GM19238 (cell line): ENCODE results near the gene TMEM98.
"Not testable (repeated sequence)": the region's sequence is repeated elsewhere in the genome, so short reads cannot be mapped to it uniquely, and the experiment has no call there.

Experiments used
- DNase-seq: peaks from one replicate; pipeline ENCODE4 v3.0.0; 2011; ENCODE audit warnings: low spot score; ENCODE audit not compliant: insufficient read length

Gene TMEM98, protein sequence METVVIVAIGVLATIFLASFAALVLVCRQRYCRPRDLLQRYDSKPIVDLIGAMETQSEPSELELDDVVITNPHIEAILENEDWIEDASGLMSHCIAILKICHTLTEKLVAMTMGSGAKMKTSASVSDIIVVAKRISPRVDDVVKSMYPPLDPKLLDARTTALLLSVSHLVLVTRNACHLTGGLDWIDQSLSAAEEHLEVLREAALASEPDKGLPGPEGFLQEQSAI

DNA sequence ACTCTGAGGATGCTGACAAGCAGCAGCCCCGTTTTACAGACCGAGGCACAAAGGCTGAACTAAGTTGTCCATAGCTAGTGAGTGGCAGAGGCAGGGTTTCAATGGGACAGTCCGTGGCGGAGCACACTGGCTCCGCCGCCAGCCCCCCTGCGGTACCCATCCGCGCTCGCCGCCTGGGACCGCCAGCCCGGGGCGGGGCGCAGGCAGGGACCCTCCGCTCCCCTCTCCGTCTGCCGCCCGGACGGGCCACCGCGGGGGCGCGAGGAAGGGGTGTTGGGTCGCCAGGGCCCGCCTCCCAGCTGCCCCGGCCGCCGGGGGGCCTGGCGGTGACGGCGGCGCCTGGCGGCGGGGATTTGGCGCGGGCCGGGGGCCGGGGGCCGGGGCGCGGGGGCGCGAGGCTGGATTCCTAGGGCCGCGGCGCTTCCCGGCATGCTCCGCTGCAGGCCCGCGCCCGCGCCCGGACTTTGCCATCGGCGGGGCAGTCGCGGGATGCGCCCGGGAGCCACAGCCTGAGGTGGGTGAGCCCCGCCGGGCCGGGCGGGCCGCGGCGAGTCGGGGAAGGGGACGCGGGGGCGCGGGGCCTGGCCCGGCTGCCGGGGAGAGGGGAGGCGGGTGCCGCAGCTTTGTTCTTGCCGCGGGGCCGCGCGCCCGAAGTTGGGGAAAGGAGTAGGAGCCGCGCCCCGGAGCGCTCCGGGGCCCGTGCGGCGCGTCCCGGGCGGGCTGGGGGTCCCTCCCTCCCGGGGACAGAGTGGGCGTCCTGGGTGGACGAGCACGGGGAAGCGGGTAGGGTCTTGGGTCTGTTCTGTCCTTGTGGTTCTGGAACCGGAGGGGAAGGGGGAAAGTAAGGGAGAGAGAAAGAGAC lies at the start of gene TMEM98:
Gene TMEM98, plus strand, starts transcription at position 430 of the 862 bp plus-strand sequence. CDS start 3,376 bp downstream, outside the sequence.
- DNase-seq: no peak

DNA sequence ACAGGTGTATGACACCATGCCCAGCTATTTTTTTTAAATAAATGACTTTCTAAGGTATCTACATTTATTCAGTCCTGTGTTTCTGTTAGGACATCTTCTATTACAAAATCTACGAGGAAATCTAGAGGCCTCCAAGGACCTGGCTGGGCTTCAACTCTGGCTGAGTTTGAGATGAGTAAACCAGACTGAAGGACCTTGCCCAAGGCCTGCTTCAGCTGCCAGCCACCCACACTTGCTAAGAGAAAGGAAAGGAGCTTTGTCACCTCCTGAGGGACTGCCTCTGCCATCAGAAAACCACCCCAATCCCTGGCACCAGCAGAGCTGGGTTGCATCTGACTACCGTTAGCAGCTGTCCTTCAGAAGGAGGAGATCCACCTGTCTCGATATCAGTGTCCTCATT lies 49.7 kb upstream of the TMEM98 start:
- DNase-seq: no peak

DNA sequence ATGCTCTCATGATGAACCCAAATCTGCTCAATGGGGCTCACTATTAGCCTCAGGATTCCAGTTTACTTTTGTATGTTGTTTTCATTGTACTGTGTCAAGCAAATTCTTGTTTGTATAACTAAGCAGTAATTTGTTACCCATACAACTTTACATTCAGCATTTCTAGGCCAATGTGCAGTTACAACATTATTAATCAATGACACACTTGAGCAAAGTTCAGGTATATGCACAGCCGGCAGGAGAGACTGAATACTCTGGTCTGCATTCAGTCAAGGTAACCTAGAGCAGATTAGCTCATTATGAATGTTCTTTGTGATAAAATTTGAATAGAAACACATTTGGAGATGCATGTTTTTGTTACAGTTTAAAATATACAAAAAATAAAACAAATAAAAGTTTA lies 48.8 kb upstream of the TMEM98 start:
- no peak for DNase-seq

DNA sequence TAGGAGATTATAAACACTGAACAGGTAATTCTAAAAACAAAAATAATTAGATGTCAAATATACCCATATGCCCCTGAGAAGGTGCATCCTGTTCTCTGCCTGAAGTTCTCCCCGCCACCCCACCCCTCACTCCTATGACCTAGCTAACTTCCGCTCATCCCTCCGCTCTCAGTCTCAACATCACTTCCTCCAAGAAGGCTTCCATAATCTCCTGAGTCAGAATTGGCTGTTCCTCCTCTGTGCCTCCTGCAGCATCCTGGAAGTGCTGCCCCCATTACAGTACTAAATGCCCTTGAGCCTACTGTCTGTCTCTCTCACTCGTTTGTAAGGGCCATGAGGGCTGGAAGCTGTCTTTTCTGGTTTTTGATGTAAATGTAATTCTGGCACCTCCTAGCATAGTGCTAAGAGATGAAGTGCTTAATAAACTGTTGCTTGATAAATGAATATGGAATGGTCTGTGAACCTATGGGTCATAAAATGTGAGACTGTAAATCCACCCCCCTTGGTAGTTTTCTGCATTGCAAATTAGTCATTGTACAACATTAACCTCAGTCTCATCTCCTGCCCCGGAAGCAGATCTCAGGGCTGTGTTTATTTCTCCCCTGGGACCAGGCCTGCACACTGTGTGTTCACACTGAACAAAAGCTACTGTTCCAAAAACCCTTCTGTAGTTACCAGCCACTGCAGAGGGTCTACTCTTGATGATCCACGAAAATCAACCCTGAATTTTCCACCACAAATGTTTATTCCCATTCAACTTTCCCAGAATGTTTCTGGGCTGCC lies 47.1 kb upstream of the TMEM98 start:
- no peak for DNase-seq

DNA sequence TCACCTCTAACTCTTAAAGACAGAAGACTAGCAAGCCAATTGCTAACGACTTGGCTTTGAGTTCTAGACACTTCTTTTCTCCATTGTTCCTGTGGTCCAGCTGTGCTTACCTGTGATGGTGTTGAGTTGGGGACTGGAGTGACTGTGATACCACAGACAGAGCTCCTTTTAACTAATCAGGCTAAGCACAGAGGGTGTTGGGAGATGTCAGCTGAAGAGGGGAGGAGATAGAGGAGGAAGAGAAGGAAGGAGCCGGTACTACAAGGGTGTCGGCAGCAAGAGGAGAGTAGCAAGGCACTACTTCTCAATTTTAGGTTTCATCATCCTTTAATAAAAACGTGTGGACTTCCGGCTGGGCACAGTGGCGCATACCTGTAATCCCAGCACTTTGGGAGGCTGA lies 45.9 kb upstream of the TMEM98 start:
- DNase-seq: no peak

DNA sequence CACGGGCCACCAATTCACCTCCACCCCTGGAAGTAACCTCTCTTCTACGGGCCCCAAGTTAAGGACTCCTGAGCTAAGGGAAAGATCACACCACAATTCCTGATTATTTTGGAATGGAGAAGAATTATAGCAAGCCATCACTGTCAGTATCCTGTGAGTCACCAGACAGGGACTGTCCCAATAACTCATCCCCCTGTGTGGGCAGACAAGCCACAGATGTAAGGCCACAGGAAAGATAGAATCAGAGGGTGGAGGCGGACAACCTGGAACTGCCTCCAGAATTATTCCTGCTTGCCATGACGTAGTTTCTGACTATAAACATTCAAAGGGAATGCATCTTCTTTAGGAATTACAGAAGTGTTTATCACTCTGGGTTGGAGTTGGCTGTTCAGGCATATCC lies 45.2 kb upstream of the TMEM98 start:
- no peak for DNase-seq

DNA sequence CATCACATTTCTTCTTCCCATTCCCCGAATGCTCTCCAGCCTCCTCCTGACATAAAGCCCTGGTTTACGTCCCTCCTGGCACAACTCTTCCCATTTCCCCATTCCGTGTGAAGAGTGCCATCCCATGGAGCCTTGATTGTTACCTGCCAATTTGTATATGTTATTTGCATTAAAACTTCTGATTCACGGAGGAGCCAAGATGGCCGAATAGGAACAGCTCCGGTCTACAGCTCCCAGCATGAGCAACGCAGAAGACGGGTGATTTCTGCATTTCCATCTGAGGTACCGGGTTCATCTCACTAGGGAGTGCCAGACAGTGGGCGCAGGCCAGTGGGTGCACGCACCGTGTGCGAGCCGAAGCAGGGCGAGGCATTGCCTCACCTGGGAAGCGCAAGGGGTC lies 41.0 kb upstream of the TMEM98 start:
- not testable (repeated sequence) for DNase-seq

DNA sequence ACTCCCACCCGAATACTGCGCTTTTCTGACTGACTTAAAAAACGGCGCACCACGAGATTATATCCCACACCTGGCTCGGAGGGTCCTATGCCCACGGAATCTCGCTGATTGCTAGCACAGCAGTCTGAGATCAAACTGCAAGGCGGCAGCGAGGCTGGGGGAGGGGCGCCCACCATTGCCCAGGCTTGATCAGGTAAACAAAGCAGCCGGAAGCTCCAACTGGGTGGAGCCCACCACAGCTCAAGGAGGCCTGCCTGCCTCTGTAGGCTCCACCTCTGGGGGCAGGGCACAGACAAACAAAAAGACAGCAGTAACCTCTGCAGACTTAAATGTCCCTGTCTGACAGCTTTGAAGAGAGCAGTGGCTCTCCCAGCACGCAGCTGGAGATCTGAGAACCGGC lies 40.5 kb upstream of the TMEM98 start:
- DNase-seq: not testable (repeated sequence)

DNA sequence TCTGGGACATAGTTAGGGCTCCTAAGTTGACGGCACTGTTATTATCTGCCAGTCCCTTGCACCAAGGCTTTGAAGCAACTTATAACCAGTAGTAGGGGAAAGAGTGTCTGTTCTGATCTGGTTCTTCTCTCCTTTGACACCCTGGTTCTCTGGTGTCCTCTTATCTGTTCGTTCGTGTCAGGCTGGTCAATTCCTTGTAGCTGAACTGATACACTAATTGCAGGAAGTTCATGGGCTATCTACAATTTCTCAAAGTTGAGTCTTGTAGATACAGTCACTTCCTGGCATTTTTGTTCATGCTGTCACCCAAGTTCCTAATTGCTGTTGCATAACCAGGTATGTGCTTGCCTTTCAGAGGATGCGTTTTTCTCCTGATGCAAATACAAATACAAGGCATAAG lies 33.7 kb upstream of the TMEM98 start:
- DNase-seq: no peak

DNA sequence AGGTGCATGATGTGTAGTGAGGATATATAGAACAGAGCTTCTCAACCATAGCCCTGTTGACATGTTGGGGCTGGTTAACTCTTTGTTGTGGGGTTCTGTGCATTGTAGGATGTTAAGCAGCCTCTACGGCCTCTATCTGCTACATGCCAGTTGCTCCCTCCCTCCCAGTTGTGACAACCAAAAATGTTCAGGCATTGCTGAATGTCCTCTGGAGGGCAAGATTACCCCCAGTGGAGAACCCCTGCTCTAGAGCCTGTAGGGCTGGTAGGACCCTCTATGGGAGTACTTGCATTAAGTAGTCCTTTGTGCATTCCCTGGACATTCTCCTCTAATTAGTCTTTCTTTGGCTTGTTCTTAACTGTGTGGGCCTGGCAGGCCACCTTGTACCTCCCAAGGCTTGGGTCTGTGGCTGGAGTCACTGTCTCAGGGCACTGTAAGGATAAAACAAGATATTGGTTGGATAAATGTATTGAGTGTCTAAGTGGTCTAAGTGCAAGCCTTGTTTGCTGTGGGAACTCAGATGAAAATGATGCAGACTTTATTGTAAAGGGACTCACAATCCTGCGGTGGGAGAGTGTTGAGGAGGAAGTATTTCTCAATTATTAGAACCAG lies 31.2 kb upstream of the TMEM98 start:
- no peak for DNase-seq

DNA sequence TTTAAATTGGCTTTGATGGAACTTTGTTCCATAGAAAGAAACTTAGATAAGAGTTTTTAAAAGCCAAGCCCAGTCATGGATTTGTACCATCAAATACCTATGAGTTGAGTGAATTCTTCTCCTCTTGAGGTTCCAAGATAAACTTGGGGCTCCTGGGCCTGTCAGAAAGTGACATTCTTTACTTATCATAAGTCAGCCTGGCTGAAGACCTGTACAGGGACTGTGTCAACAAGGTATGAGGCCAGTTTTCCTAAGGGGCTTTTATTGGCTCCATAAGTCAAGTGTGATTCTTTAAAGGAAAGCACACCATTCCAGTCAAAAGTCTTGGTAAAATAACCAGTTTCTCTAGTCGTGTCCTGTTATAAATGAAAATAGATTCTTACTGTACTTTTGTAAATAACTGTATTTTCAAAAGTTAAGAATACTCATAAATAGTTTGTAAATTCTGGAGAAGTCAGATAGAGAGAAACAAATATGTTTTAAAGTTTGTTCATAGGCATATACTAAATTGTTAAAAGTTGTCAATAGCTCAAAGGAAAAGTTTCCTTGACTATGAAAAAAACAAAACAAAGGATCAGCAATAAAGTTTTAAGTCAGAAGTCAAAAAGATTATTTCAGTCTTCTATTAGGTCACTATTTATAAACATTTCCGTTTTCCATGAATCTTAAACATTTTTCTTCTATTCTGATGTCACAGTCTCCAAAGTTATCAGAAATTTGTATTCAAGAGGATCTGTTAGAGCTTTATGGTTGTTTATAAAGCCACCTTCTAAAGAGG lies 28.5 kb upstream of the TMEM98 start:
- DNase-seq: no peak

DNA sequence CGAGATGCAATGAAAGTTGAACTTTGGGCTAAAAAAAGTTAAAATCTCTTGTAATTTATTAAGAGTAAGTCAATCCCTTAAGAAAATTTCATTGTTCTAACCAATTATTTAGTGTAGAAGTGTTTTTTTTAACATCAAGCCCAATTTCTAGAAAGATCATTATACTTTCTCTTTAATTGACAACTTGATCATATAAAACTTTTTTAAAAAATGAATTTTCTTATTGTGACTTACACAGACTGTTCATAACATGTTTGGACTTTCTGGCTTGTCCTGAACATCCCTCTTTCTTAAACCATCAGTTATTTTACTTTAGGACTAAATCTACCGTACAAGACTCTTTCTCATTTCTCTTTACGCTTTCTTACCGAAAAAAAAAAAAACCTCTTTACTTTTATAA lies 26.2 kb upstream of the TMEM98 start:
- DNase-seq: no peak

DNA sequence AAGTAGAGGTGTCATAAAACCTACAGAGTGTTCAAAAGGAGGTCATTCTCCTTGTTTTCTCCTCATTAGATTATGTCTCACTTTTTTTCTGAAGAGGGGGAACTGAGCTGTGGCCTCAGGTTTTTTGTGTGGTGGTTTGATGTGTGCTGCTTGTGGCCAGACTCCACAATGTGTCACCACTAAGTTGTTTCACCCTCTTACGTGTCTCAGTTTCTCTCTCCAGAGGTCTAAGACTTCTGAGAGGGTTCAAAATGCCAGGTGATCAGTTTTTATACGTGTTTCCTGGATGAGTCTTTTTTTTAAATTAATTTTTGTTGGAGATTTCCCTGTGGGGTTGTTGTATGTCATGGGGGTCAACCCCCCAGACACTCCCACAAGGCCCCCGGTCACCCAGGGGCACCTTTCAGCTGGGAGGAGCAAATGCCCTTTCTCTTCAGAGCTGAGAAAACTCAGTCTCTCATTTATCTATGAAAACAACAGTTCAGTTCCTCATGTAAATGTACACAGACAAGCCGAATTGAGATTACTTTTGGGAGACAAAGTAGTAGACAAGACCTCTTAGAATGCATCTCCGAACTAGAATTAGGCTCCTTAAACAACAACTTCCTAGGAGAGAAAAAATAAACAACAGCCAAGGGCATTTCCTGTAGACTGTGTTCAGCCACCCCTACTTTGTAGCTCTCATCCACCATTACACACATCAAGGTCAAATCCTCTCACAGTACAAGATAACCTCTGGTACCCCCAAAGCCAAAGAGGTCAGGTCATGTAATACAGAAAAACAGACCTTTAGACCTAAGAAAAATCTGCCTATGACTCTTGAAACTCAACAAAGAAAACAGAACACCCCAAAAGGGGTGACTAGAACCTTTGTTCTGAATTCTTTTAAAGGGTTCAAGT lies 23.9 kb upstream of the TMEM98 start:
- DNase-seq: no peak

DNA sequence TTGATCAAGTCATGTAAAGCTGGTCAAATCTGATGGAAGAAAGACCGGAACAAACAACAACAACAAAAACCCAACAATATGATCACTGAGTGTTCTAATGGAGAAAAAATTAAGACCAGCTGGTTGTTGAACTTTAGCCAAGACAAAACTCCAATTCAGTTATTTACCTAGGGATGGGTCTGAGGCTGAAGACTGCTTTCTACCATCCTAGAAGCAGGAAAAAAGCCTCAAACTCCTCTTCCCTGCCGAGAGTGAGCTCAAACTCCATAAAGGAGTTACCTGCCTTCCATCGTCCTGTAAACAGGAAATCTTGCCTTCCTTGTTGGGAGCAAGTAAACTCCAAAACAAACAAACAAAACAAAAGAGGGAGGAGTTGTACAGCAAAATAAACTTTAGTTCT lies 23.1 kb upstream of the TMEM98 start:
- no peak for DNase-seq

DNA sequence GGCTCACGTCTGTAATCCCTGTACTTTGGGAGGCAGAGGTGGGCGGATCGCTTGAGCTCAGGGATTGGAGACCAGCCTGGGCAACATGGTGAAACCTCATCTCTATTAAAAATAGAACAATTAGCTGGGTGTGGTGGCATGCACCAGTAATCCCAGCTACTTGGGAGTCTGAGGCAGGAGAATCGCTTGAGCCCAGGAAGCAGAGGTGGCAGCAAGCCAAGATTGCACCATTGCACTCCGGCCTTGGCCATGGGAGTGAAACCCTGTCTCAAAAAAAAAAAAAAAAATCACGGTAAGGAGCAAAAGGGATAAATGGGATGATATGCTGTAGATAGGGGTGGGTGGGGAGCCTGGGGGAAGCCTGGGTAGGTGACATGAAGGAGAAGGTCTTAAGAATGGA lies 20.4 kb upstream of the TMEM98 start:
- no peak for DNase-seq

DNA sequence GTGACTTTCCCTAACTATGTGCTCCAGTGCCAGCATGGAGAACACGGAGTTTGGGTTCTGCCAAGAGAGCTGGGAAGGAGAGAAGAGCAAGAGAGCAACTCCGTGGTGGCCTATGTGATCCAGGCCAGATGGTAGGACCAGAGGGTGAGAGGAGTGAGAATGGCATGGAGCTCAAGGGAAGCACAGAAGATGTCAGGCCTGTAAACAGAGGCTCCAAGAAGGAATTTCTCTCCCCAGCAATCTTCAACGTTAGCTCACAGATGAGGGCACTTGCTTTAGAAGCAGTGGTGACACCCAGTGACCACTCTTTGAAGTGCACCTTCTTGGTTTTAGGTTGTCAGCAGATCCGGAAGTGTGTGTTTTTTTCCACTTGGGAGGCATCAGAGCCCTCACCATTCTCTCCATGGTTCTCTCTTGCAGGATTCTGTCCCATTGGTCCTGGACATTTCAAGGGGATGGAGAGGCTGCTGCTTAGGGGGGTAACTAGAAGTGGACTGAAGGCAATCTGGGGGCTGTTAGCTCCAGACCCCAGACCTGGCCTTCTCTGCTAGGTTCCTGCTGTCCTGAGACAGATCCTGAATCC lies 18.1 kb upstream of the TMEM98 start:
- peak; percentile 46 for DNase-seq

DNA sequence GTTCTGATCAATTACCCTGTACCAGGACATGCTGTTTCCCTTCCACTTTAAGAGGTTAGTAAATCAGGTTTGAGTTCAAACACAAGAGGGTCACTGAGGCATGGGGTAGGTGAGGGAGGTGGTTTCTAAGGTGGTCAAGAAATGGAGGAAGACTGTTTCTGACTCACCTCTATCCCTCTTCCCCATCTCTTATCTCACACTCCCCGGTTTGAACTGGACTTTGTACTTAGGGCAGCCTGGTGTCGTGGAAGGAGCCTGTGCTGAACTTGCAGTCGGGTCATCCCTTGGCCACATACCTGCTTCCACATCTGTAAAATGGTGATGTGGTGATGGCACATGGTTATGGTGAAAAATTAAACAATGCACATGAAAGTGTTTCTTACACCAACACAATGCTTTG lies 17.2 kb upstream of the TMEM98 start:
- DNase-seq: no peak

DNA sequence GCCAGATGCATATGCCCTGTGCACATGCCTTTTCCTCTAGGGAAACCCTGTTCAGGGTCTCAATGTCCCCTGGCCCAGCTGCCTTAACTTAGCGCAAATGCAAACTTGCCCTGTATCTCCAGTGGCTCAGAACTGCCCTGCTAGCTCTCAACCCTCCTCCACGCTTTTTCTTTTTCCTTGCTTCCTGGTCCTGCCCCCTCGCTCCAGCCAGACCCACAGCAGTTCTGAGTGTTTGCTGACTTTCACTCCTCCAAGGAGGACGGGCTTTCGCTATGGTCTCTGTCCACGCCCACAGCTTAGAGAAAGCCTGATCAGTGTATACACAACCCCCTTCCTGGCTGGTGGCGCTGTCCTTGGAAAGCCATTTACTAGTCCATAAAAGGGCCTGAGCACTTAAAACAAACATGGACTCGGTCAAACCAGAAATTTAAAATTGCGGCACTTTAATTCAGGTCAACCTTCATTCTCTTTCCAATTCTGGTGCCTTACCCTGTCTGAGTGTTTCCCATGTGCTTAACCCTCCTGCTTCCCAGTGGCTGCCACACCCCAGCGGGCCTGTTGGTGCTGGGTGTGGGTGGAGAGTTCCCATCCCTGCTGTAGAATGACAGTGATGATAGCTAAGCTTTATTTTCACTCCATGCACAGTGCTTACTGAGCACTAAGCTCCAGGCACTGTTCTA lies 15.6 kb upstream of the TMEM98 start:
- DNase-seq: no peak

DNA sequence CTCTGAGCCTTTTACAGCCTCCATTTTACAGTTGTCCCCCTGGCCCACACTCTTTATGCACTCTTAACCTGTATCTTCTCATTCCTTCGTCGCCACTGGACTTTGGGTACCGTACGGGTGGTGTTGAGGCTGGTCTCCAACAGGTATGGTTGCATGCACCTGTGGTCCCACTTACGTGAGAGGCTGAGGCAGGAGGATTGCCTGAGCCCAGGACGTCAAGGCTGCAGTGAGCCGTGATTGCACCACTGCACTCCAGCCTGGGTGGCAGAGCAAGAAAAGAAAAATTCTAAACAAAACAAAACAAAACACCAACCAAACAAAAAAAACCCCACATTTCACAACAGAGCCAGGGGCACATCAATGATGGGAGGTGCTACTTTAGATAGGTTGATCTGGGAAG lies 14.4 kb upstream of the TMEM98 start:
- no peak for DNase-seq
